HG03159 (cell line): ENCODE results near the gene AKAP6.

Experiments
- ATAC-seq: cut with Tn5 transposase; IDR thresholded peaks from one replicate; pipeline ENCODE4 v1.9.1; 2021; ENCODE audit warnings: mild to moderate bottlenecking, moderate library complexity; ENCODE audit not compliant: unreplicated experiment

Gene AKAP6

DNA sequence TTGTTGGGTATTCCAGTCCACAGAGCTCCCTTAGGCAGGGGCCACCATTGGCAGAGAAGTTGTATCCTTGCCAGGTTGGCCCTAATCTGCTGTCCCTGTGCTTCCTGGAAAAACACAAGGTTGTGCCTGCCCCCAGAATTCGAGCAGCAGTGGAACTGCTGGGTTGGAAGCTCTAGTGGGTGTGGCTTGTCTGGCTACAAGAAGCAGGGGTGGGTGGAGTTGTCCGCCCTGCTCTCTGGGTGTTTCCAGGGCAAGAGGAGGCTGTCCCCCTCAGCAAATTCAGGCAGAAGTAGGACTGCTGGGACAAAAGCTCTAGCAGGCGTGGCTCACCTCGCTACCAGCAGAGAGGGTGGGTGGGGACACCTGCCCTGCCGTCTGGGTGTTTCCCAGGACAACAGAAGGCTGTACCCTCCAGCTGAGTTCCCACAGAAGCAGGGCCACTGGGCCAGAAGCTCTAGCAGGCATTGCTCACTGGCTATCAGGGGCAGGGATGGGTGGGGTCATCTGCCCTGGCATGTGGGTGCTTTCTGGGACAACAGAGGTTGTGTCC is 536.8 kb downstream of the AKAP6 start:
- ATAC-seq: no peak

DNA sequence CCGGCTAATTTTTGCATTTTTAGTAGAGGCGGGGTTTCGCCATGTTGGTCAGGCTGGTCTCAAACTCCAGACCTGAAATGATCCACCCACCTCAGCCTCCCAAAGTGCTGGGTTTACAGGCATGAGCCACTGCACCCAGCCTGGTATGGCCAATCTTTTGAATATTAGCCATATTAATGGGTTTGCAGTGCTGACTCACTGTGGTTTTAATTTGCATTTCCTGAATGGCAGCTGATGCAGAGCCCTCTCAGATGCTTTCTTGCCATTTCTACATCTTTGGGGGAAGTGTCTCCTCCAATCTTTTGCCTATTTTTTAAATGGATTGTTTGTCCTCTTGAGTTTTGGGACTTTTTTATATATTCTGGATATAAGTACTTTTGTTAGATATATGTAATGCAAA is 554.1 kb downstream of the AKAP6 start:
- no peak for ATAC-seq
